H54 (cell line): ENCODE data around the gene KANSL3.
"Not testable (repeated sequence)": the region's sequence is repeated elsewhere in the genome, so short reads cannot be mapped to it uniquely, and the experiment has no call there.

Source experiments
- DNase-seq: peaks from one replicate; pipeline ENCODE4 v3.0.0; 2011; ENCODE audit warnings: low spot score, mixed read lengths; ENCODE audit not compliant: insufficient read length
- FAIRE-seq: peaks from 3 replicates; lab custom pipeline; 2011; peaks lifted over from hg19 to GRCh38; lab: Jason Lieb, UNC
- POLR2A ChIP-seq: IDR thresholded peaks from 2 replicates; pipeline ENCODE4 v1.6.1; 2011; ENCODE audit warnings: low read depth, mild to moderate bottlenecking, low read length

The KANSL3 gene

DNA sequence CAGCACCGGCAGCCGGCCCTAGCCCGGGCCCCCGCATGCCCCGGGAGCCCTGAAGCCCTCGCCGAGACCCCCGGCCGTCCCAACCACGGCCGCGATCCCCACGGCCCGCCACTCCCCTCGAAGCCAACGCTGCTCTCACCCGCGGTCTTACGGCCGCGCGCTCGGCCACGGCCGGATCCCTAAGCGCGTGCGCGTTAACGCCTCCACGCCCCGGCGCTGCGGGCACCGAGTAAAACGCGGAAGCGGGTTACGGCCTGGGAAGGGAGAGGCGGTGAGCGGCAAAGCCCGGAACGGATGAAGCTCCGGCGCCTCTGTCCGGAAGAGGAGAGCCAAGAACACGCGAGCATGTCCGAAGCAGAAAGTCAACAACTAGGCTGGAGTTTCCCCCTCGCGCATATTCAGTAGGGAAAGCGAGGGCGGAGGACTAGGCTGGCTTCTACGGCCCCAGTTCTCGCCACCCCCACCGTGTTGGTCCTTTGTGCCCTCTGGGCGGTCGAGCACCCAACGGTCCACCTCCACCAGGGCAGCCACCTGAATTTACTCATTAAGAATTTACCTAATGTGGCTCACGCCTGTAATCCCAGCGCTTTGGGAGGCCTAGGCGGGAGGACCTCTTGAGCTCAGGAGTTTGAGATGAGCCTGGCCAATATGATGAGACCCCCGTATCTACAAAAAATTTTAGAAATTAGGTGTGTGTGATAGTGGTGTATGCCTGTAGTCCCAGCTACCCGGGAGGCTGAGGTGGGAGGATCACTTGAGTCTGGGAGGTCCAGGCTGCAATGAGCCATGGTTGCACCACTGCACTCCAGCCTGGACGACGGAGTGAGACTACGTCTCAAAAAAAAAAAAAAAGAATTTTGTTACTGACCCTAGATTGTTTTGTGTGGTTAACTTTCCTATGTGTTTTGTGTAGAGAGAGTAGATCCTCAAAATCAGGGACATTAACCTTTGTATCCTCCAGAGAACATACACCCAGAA lies at the start of gene KANSL3:
KANSL3 (minus strand) TSS at position 169 of the 978 bp plus-strand sequence. CDS start 1,177 bp downstream, outside the sequence.
- FAIRE-seq (no peak), DNase-seq (peak; percentile 75)
- TF ChIP-seq POLR2A = peak; percentile 84

DNA sequence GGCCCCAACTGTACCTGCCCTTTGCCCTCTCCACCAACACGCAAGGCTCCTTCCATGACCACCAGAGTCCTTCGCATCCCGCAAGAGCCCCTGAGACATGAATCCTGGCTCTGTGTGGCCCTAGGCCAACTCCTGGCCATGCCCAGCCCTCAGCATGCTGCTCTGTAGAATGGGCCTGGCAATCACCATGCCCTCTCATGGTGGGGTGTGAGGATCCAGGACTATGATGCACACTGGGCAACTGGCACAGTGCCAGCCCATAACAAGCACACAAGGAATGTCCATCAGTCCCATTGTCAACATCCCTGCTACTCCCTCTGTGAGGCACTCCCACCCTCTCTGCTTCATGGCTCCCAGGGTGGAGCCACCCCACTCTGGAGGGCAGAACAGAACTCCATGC lies 49.2 kb upstream of the KANSL3 start:
- no peak for TF ChIP-seq POLR2A
- FAIRE-seq = no peak
- DNase-seq = no peak

DNA sequence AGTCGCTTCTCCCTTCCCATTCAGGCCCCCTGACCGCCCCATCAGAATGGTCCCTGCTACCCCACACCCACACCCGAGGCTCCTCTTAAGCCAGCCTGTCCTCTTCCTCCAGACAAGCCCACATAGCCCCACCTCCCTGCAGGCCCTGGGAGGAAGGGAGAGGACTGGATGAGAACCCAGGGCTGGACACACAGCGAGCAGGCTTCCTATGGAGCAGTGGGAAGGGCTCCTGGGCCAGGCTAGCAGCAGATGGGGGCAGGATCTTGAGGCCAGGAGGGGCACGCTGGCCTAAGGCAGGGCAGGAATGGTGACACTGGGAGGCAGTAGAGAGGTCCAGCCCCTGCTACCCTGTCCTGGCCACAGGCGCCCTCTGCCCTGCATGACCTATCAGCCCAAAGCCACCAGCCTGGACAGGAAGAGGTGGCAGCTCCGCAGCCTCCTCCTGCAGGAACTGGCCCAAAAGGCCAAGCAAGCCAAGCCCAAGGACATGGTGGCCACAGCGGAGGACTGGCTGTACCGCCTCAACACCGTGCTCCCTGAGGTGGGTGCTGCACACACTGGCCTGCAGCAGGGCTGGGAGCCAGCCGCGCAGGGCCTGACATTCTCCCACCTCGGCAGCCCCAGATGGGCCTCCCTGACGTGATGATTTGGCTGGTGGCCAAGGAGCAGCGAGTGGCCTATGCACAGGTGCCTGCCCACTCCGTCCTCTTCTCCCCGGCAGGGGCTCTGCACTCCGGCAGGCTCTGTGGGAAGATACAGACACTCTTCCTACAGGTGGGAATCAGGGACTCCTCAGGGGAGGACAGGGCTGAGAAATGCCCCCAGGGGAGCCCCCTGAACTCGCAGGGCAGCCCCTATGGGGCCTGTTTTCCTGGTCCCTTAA lies 47.7 kb upstream of the KANSL3 start:
- FAIRE-seq (no peak), DNase-seq (no peak)
- TF ChIP-seq POLR2A = no peak

DNA sequence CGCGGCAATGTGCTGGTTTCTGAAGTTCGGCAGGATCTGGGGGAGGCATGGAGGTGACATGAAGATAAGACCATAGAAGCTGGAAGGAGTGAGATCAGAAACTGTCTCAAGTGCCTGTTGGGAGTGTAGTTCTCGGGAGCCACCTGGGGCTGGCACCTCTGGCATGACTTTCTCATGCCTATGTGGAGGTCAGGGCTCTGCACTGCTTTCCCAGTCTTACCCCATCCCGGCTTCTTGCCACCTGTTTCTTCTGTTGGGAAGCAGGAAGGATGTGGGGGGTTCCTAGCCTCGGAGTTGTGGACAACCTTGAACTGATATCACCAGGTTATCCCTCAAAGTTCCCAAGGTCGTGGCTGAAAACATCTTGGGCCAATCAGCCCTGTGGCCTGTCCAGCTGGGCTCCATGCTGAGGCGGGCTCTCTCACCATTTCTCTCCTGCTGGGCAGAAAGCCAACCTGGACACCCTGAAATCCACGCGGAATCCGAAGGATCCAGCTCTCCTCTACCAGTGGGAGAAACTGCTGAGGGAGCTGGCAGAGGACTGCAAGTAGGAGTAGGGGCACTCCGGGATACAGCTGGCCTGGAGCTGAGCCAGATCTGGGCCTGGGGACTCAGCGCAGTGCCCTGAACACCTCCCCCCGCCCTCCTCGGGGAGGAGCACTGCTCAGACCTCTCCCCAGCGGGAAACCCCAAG lies 46.9 kb upstream of the KANSL3 start:
- FAIRE-seq (no peak), DNase-seq (no peak)
- no peak for TF ChIP-seq POLR2A

DNA sequence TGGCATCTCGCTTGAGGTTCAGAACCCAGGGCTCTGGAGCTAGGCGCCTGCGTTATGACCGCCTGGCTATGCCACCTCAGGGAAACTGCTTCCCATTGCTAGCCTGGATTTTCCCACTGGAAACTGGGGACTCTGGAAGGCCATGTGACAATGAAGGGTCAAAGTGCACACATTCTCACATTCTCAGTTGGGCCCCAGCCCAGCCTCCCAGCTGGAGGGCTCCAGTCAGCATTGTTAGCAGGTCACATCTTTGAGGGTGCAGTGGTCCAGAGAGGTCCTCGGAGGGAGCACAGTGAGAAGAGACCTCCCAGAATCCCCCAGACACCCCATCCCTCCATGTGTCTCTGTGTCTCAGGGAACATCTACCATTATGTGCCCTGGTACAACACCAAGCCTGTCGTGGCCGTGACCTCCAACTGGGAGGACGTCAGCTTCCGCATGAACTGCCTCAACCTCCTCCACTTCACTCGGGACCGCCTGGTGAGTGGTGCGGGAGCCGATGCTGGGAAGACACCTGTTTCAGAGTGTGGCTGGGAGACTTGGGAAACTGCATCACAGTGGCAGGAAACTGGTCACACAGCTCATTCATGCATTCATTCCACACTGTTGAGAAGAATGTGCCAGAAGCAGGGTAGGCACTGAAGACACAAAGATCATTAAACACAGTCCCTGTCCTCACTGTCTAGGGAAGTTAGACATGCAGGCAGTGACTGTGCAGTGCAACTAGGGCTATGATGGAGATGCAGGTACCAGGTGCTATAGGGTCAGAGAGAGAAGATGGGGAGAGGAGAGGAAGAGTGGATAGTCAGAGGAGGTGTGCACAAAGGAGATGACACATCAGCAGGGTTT lies 46.1 kb upstream of the KANSL3 start:
- DNase-seq (no peak), FAIRE-seq (no peak)
- TF ChIP-seq POLR2A = no peak

DNA sequence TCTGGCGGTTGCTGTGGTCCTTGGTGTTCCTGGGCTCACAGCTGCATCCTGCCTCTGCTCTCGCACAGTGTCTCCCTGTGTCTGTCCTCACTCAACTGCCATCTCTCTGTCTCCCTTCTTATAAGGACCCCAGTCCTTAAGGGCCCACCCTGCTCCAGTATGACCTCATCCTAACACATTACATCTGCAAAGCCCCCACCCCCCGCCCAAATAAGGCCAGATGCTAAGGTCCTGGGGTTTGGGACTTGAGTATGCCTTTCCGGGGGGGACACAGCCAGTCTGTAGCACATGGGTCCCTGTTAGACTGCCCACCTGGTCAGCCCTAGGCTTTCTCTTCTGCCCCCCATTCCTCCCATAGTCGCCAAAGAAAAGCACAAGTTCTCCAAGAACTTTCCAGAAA lies 45.2 kb upstream of the KANSL3 start:
- DNase-seq (no peak), FAIRE-seq (no peak)
- TF ChIP-seq POLR2A = no peak

DNA sequence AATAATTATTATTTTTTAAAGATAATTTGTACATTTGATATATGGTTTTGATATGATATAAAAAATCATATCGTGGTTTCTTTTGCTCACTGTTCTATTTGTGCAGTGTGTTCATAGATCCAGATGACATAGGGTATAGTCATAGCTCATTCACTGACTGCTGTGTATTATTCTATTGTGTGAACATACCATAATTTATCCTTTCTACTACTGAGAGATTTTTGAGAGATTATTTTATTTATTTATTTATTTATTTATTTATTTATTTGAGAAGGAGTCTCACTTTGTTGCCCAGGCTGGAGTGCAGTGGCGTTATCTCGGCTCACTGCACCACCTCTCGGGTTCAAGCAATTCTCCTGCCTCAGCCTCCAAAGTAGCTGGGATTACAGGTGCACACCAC lies 43.4 kb upstream of the KANSL3 start:
- FAIRE-seq = no peak
- TF ChIP-seq POLR2A = no peak
- DNase-seq = no peak

DNA sequence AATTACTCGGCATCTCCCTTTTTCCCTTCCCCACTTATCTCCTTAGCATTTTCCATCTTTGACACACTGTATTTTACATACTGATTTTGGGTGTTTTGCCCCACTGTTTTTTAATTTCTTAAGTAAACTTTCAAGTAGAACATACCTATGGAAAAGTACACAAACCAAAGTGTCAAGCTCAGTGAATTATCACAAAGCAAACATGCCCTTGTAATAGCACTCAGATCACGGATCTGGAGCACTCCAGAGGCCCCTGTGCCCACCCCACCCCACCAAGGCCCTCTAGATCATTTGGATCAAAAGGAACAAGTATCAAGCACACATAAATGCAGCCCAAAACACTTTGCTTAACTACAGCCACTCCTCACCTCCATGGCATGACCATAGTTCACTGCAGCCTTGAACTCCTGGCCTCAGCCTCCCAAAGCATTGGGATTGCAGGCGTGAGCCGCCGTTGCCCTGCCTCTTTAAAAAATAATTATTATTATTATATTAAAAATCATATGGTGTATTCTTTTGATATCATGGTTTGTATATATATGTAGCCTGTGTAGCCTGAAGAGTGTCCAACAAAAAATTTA lies 42.5 kb upstream of the KANSL3 start:
- DNase-seq = no peak
- FAIRE-seq = no peak
- TF ChIP-seq POLR2A = no peak

DNA sequence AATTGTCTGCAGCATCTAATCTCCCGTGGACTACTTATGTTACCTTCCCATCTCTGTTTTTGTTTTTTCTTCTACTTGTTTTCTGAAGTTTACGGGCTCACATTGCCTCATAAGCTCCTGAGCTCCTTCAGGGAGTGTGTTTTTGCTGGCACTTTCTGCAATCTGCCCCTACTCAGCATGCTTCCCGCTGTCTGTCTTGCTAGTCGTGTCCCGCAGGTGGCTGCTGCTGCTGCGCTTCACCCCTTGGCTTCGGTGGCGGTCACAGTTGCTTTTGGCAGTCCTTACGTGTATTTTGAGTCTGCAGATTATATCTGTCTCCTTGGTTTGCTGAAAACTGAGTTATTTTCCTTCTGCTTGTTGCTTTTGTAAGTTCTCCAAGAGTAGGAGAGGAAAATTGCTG lies 41.7 kb upstream of the KANSL3 start:
- TF ChIP-seq POLR2A = no peak
- no peak for DNase-seq
- no peak for FAIRE-seq

DNA sequence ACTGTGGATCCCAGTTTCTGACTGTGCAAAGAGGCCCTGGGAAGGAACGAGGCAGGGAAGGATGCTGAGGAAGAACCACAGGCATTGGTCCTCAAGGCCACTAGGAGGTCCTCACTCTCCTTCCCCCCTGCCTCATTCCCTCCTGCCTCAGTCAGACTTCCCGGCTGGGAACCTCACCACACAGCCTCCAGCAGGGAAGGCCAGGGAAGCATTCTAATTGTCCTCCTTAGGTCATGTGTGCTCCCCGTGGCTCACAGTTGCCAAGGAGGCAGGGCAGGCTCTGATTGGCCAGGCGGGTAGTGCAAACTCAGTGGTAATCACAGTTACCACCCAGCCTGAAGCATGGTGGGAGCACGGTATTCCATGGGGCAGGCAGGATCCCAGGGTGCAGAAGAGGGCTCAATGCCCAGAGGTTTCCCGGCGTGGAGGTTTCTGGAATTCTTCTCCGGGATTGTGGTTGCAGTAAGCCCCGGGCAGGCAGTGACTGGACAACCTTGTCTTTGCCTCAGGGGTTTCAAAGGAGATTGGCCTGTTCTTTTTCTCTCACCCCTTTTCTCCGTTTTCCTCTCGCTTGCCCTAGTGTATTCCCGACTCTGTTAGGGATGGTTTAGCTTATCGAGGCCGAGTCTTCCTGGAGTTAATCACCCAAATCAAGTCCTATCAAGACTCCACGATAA lies 31.6 kb upstream of the KANSL3 start:
- FAIRE-seq (no peak), DNase-seq (no peak)
- TF ChIP-seq POLR2A = no peak

DNA sequence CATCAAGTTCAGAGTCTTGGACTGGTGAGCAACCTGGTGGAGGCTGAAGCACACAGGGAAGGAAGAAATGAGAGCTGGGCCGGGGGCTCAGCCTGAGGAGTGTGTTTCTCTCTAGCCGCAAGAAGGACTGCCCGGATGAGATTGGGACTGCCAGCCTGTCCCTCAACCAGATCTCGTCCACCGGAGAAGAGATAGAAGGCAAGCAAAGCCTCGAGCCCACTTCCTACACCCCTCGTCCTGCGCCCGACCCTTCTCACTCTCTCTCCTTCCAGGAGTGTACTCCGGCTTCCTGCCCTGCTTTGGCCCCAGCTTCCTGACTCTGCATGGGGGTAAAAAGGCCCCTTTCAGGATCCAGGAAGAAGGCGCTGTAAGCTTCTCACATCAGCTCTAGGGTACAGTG lies 30.7 kb upstream of the KANSL3 start:
- TF ChIP-seq POLR2A = no peak
- DNase-seq (no peak), FAIRE-seq (no peak)

DNA sequence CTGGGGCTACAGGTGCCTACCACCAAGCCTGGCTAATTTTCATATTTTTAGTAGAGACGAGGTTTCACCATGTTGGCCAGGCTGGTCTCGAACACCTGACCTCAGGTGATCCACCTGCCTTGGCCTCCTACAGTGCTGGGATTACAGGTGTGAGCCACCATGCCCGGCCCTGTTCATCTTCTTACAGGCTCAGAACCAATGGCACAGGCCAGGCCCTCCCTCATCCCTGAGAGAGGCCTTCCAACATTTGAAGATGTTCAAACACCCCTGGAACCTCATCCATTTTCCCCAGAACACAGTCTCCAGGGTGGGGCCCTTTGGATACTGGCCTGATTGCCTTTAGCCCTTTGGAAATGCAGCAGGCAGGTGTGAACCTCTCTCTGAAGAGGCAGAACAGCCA lies 27.6 kb upstream of the KANSL3 start:
- DNase-seq, FAIRE-seq: not testable (repeated sequence)

DNA sequence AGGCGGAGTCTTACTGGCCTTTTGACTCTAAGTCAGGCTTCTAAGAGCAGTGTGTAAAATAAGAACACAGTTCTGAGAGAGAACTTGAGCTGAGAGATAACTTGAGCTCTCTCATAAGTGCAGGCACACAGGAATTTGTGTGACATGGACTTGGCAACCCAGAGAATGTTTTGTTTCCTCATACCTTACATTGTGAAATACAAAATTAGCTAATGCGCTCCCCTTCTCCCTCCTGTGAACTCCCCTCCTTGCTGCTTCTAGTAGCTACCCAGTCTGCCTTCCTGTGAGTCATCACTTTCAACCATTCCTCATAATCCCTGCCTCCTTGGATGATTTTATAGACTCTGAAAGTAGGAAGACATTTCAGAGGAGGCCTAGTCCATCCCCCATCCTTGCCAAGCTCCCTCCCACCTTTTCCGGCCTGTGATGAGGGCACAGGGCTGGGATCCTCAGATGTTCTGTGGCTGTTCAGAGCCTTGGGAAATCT lies 27.0 kb upstream of the KANSL3 start:
- TF ChIP-seq POLR2A = peak; percentile 21; the same call in 1 of the 2 replicates
- DNase-seq (peak; percentile 89), FAIRE-seq (peak; percentile 87)
